PFSK-1 (cell line): ENCODE measurements around the gene CHTF18.

Experiments used
- FOXP2 ChIP-seq: optimal IDR thresholded peaks from 2 replicates; pipeline ENCODE3; 2011; ENCODE audit warnings: borderline replicate concordance, control low read depth, inconsistent platforms; ENCODE audit not compliant: insufficient read depth; ENCODE audit errors: extremely low read length, extremely low read depth
- POLR2AphosphoS5 ChIP-seq: IDR thresholded peaks from 2 replicates; pipeline ENCODE4 v1.6.1; 2012; ENCODE audit warnings: low read depth, mild to moderate bottlenecking, control low read depth, low read length, moderate library complexity
- SIN3A ChIP-seq: IDR thresholded peaks from 2 replicates; pipeline ENCODE4 v1.6.1; 2012; ENCODE audit warnings: mild to moderate bottlenecking, low read length, moderate library complexity, borderline replicate concordance; ENCODE audit not compliant: insufficient read depth
- TAF1 ChIP-seq: IDR thresholded peaks from 2 replicates; pipeline ENCODE4 v1.6.1; 2012; ENCODE audit warnings: low read length, control low read depth, borderline replicate concordance; ENCODE audit not compliant: insufficient read depth
- TF ChIP-seq, protein P1 (sequence below), 2 experiments: IDR thresholded peaks; 2 replicates each; pipeline versions ENCODE4 v1.6.1 to v1.8.0; 2011 to 2012; ENCODE audit warnings: low read depth in 2 of 2, low read length in 2 of 2, control low read depth in 1 of 2, inconsistent platforms in 1 of 2, mild to moderate bottlenecking in 1 of 2, moderate library complexity in 1 of 2; ENCODE audit not compliant: insufficient read depth in 1 of 2

The CHTF18 gene

DNA sequence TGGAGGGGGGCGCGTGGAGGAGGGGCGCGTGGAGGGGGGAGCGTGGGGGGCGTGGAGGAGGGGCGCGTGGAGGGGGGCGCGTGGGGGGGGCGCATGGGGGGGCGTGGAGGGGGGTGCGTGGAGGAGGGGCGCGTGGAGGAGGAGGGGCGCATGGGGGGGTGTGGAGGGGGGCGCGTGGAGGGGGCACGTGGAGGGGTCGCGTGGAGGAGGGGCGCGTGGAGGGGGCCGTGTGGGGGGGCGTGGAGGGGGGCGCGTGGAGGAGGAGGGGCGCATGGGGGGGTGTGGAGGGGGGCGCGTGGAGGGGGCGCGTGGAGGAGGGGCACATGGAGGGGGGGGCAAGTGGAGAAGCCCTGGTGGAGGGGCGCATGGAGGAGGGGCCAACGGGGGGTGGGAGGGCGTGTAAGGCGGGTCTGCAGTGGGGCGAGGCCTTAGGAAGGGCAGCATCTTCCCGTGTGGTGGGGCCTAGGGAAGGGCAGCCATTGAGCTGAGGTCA, 20.6 kb upstream of the CHTF18 start:
- no peak for TF ChIP-seq POLR2AphosphoS5
- TF ChIP-seq FOXP2: no peak
- no peak for TF ChIP-seq SIN3A
- TF ChIP-seq, protein P1, sequence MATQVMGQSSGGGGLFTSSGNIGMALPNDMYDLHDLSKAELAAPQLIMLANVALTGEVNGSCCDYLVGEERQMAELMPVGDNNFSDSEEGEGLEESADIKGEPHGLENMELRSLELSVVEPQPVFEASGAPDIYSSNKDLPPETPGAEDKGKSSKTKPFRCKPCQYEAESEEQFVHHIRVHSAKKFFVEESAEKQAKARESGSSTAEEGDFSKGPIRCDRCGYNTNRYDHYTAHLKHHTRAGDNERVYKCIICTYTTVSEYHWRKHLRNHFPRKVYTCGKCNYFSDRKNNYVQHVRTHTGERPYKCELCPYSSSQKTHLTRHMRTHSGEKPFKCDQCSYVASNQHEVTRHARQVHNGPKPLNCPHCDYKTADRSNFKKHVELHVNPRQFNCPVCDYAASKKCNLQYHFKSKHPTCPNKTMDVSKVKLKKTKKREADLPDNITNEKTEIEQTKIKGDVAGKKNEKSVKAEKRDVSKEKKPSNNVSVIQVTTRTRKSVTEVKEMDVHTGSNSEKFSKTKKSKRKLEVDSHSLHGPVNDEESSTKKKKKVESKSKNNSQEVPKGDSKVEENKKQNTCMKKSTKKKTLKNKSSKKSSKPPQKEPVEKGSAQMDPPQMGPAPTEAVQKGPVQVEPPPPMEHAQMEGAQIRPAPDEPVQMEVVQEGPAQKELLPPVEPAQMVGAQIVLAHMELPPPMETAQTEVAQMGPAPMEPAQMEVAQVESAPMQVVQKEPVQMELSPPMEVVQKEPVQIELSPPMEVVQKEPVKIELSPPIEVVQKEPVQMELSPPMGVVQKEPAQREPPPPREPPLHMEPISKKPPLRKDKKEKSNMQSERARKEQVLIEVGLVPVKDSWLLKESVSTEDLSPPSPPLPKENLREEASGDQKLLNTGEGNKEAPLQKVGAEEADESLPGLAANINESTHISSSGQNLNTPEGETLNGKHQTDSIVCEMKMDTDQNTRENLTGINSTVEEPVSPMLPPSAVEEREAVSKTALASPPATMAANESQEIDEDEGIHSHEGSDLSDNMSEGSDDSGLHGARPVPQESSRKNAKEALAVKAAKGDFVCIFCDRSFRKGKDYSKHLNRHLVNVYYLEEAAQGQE (IDR thresholded peaks at IDR 0.05; ENCODE audit: insufficient read depth in 1 of 2, low read depth in 2 of 2, low read length in 2 of 2): no peak
- no peak for TF ChIP-seq TAF1

DNA sequence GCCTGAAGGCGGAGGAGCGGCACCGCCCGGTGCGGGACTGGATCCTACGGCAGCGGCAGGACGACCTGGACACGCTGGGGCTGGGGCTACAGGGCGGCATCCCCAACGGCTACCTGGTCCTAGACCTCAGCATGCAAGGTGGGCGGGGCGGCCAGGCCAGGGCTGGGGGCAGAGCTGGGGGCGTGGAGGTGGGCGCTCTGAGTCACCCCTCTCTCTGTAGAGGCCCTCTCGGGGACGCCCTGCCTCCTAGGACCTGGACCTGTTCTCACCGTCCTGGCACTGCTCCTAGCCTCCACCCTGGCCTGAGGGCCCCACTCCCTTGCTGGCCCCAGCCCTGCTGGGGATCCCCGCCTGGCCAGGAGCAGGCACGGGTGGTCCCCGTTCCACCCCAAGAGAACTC, 20.0 kb upstream of the CHTF18 start:
- TF ChIP-seq TAF1 (no peak), POLR2AphosphoS5 (no peak), SIN3A (no peak), FOXP2 (no peak)
- TF ChIP-seq, protein P1 (IDR thresholded peaks at IDR 0.05; ENCODE audit: insufficient read depth in 1 of 2, low read depth in 2 of 2, low read length in 2 of 2): no peak

DNA sequence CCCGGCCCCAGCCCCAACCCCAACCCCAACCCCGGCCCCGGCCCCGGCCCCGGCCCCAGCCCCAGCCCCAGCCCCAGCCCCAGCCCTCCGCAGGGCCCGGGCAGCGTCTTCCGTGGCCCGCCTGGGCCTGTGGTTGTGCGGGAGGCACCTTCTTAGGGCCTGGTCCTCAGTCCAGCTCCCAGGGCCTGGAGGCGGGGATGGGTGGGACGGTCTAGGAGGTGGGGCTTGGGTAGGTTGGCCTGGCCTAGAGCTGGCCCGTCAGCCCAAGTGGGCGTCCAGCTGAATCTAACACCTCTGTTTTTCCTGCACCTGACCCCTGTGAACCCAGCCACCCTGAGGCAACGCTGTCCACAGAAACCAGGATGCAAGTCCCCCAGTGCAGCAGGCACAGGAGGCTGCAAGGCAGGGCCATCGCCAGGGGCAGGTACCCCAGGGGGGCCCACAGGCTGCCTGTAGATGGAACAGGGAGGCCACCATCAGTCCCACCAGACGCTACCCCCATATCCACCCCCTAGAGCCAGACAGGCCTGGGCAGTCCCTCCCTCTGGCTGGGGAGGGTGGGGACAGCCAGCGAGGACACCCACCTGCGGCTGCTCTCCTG, 19.1 kb upstream of the CHTF18 start:
- TF ChIP-seq TAF1 (no peak), SIN3A (no peak), FOXP2 (no peak), POLR2AphosphoS5 (no peak)
- TF ChIP-seq, protein P1 (IDR thresholded peaks at IDR 0.05; ENCODE audit: insufficient read depth in 1 of 2, low read depth in 2 of 2, low read length in 2 of 2): no peak

DNA sequence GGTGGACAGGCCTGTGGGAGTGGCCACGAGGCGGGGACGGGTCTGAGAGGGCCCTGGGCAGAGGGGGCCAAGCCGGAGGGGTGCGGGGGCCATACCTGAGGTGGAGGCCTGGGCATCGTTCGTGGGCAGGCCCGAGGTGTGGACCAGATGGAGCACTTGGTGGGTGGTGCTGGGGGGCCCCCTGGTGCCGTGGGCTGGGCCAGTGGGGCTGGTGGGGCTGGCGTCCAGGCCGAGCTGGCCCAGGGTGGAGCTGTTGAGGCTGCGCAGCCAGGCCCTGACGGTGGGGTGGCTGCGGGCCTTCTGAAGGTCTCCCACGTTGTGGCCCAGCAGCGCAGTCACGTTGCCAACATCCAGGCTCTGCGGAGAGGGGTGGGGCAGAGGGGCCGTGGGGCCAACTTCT, 18.5 kb upstream of the CHTF18 start:
- TF ChIP-seq SIN3A: no peak
- no peak for TF ChIP-seq TAF1
- no peak for TF ChIP-seq FOXP2
- no peak for TF ChIP-seq POLR2AphosphoS5
- TF ChIP-seq, protein P1 (IDR thresholded peaks at IDR 0.05; ENCODE audit: insufficient read depth in 1 of 2, low read depth in 2 of 2, low read length in 2 of 2): no peak
